HG03095 (cell line): ENCODE results near the gene CACNA1H.

Experiments used
- ATAC-seq: cut with Tn5 transposase; IDR thresholded peaks from one replicate; pipeline ENCODE4 v1.9.1; 2021; ENCODE audit warnings: moderate library complexity; ENCODE audit not compliant: unreplicated experiment

The CACNA1H gene

DNA sequence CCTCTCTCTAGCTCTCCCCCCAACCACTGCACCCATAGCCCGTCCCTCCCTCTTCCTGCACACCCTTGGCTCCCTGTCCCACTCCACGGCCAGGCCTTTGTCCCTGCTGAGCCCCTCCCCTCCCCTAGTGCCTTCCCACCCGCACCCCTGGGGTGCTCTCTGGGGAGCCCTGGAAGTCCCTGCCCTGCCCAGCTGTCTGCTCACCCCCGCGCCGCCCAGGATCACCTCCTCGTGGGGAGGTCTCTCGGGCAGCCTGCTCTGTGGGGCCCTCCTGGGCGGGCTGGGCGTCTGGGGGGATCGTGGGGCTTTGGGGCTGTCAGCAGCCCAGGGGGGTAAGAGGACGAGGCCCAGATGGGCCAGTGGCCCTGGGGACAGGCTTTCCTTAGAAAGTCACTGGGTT is 18.1 kb downstream of the CACNA1H start:
- ATAC-seq, result no peak

DNA sequence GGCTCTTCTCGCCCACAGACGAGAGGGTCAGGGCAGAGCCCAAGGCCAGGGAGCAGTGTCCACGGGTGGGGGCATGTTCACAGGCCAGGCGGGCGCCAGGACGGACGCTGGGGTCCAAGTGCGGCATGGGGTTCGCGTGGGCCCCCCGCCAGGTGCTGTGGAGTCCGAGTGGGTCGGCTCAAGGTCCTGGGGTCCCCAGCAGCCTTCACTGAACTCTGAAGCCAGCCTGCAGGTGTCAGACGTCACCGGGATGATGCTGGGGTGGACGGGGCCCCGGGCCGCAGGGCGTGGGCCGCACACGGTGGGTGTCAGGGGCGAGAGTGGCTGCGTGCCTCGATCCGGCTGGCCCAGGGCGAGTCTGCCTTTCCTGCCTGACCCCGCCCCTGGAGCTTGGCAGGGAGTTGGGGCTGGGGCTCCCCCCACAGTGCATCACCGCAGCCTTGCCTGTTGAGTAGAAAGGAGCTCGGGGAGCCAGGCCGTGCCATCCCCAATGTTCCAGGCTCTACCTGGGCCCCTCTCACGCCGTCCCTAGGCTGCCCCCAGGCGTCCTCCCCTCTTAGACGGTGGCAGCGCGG is 19.0 kb downstream of the CACNA1H start:
- no peak for ATAC-seq

DNA sequence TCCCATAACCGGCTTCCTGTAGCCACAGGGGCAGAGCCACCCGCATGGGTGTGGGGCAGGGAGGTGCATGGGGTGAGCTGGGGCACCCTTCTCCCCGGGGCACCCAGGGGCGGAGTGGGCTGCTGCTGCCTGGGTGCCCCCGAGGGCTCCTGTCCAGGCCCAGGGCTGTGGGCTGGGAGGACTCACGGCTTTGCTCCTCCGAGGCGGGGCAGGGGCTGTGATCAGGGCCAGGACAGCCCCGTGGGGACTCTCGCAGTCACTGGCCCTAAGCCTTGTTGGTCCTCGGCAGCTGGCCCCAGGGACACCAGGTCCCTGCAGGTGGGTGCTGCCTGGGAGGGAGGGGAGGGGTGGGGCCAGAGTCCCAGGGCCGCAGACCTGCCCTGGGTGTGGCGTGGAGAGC is 19.7 kb downstream of the CACNA1H start:
- ATAC-seq, result no peak

DNA sequence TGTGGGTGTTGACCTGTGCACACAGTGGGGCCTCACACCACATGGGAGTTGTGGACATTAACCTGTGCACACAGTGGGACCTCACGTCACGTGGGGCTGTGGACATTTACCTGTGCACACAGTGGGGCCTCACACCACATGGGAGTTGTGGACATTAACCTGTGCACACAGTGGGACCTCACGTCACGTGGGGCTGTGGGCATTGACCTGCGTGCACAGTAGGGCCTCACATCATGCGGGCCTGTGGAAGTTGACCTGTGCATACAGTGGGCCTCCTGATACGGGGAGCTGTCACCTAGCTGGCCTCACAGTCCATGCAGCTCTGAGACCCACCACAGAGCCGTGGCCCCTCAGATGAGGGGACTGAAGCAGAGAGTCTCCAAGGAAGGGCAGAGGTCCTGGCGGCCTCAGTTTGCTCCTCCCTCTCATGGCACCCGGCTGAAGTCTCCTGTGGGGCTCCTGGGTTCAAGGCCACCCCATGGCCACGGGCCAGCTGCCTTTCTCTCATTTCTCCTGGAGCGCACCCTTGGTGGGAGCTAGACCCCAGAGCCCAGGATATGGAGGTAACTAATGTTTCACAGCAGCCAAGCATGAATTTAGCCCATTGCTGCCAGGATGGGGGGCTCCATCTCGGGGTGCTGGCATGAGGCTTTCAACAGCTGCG is 21.0 kb downstream of the CACNA1H start:
- ATAC-seq, result no peak

DNA sequence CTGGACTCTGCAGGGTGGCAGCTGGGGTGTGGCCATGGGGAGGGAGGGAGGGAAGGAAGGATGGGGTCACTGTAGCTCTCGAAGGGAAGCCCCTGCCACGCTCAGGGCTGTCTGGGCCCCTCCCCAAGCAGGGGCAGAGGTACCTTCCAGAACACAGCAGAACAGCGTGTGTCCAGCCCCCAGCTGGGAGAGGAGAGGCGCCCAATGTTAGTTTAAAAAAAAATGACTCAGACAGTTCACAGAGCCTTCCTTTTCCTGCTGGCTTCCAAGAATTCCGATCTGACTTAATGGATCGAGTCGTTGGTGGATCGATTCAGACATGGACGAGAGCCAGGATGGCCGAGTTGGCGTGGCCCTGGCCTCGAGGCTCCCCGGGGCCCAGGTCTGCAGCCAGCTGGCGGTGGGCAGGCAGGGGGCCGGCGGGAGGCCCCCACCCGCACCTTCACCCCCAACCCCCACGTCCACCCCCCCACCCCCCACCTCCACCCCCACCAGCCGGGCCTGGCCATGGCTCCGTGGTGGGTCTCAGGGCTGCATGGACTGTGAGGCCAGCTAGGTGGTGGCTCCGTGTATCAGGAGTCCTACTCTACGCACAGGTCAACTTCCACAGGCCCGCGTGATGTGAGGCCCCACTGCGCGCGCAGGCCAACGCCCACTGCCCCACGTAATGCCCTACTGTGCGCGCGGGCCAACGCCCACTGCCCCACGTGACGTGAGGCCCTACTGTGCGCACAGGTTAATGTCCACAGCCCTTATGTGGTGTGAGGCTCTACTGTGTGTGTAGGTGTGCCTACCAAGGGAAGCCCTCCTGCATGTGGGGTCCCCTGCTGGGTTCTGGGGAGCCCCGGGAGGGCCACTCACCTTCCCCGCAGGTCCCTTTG is 21.8 kb downstream of the CACNA1H start:
- ATAC-seq, result no peak

DNA sequence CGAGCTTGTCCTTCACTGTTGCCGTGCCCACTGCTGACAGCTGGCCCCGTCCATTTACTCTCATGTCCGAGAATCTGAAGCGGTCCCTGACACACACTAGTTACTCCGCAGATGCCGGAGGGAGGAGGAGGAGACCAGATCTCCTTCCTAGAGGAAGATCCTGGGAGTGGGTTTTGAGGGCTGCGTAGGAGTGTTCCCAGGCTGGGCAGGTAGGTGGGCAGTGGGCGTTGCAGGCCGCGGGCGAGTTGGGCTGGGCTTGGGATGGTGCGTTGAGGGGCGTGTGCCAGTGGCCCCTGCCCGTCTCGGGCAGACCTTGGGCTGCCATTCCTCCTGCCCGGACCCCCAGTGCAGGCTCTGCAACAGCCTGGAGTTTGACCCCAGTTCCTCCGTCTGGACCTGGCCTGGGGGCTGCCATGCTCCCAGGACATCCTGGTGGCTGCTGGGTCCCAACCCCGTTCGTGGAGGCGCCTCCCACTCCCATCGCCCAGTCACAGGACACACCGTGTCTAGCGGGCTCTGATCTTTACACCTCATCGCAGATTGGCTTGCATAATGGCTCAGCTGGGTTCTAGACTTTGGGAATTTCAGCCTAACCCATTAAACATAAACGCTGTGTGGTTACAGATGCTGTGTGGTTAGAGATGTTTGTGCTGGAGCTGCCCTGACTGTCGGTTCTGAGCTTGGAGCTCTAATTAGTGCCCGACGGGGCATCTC is 22.8 kb downstream of the CACNA1H start:
- no peak for ATAC-seq

DNA sequence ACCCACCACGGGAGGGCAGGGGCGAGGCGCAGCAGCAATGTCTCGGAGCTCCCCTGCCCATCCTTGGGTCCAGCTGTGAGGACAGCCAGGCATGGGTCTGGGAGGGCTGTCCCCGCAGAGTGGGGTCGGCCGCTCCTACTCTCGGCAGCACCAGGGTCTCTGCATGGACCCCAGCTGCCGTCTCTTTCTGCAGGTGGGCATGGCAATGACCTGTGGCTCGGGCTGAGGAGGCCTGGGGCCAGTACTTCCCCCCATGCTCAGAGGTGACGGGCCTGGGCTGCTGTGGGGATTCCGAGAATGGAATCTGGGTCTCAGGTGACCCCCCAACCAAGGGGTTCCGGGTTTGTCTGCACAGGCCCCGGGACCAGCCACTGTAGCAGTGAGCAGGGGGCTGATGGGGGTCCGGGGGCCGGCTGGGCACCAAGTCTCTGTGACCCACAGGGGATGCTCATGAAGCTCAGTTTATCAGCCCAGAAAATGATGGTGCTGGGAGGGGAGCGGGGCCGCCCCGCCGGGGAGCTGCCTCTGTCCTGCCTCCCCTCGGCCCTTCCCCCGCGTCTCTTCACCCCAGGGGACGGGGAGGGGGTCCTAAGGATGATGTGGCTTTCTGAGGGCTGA is 23.5 kb downstream of the CACNA1H start:
- ATAC-seq, result no peak

DNA sequence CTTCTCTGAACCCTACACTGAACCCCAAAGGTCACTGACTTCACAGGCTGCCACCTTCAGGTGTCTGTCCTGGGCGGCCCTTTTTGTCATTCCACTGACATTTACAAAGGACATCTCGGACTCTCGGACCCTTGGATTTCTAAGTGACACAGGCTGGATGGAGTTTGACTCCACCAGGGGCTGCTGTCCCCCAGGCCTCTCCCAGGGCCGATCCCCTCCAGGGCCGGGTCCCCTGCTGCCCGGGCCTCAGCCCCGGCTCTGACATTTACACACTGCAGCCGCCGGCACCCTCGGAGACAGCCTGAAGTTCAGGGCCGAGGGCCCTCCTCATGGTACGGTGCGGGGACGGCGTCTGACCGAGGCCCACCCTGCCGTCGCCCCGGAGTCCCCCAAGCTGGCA is 24.1 kb downstream of the CACNA1H start:
- ATAC-seq, result no peak

DNA sequence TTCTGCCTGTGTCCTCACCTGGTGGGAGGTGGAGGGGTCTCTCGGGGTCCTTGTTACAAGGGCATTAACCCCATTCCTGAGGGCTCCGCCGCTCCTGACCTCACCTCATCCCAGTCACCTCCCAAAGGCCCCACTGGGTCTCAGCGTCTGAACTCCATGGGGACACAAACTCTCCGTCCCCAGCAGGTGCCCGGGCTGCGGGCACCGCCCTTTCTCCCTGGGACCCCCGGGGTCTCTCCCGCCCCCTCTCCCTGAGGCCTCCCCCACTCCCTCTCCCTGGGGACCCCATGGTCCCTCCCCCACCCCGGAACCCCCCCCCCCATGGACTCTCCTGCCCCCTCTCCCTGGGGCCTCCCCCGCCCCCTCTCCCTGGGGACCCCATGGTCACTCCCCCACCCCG is 24.8 kb downstream of the CACNA1H start:
- no peak for ATAC-seq

DNA sequence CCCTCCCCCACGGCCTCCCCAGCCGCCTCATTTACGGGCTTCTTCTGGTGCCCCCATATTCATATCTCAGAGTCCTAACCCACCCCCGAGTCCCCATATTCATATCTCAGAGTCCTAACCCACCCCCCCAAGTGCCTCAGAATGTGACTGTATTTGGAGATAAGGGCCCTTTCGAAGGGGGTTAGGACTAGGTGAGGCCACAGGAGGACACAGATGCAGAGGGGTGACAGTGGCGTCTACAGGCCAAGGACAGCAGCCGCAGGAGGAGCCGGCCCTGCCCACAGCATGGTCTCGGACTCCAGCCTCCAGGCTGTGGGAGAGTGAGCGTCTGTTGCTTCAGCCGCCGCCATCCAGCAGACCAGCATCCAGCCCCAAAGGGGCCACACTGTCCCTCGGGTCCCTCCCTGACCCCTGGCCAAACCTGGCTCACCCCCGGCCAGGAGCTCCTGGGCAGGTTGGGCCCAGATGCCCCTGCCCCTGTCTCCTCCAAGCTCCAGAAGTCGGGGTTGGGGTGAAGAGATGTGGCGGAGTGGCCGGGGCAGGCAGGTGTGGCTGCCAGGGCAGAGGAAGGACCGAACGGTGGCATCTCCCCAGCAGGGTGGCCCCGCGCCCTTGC is 25.5 kb downstream of the CACNA1H start:
- no peak for ATAC-seq

DNA sequence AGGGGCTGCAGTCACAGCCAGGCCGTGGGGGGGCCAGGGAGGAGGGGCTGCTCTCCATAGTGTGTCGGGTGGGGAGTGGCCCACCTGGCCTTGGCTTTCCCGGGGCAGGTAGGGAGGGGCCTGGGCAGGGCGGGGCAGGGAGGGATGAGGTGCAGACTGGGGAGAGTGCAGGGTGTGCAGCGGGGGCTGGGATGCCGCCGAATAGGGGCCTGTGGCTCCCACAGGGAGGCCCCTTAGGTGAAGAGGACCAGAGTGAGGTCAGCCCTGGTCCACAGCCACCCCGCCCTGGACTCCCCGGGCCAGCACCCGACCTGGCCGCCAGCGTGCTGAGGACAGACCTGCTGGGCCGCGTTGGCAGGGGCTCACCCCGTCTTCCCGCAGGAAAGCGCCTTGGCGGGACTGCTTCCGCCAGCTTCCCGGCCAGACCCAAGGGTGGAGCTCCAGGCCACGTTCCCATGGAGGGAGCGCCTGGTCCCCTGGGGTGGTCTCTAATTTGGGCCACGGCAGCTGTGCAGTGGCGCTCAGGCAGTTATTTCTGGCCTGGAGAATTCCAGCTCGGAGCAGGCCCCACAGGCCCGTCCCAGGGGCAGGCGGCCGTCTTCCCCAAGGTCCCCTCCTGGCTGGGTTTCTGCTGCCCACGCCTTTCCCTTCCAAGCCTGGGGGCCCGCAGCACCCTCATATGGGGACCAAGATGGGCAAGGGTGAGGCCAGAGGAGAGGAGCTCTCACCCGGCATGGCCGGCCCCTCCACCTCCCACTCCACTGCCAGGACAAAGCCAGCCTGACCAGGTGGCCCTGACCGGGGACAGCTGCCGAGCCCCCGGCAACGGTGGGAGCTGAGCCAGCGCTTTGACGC is 27.9 kb downstream of the CACNA1H start:
- no peak for ATAC-seq

DNA sequence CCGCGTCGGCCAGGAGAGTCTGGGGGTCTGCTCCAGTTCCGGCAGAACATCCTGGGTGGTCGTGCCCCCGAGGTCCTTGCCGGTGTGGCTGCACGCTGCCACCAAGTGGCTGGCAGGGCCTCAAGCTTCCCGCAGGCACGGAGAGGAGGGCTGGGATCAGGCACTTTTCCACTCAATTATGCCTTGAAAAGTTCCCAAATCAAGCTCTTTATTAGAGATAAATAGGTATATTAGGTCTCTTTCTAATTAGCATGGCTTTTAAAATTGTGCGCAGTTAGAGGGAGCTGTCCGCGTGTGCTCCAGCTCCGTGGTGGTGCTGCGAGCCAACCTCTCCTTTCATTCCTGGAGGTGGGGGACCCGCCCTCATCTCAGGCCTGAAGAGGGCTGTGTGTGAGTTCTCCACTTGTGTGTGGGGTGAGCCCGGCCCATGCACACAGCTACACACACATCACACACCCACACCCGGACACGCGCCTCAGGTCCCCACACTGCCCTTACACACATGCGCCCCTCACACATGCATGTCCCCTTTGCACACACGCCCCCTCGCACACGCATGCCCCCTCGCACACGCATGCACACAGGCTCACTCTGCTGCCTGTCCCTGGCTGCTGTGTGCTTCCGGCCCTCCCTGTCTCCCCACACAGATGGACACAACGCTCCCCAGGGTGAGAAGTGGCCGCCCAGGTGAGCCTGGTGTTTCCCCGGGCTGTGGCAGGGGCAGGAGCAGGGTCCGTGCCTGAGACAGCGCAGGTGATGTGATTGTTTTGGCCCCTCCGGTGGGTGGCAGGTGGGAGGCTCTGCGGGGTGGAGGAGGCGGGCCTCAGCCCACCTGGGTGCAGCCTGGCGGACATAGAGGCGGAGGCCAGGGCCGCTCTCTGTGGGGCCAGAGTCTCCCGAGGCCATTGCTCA is 28.8 kb downstream of the CACNA1H start:
- ATAC-seq, result no peak

DNA sequence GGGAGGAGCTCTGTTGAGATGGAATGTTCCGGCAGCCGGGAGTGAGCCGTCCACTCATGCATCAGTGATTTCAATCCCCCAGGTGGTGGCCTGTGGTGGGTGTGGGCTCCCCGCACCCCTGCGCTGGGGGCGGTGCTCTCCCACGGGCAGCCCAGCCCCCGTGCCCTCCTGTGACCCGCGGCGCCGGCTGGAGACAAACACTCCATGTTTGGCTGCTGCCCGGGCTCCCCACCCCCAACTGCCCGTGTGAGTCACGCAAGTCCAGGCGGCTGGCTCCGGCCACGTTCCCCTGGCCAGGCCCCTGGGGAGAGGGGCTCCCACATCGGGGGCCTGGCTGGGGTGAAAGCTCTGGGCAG is 29.4 kb downstream of the CACNA1H start:
- ATAC-seq, result no peak

DNA sequence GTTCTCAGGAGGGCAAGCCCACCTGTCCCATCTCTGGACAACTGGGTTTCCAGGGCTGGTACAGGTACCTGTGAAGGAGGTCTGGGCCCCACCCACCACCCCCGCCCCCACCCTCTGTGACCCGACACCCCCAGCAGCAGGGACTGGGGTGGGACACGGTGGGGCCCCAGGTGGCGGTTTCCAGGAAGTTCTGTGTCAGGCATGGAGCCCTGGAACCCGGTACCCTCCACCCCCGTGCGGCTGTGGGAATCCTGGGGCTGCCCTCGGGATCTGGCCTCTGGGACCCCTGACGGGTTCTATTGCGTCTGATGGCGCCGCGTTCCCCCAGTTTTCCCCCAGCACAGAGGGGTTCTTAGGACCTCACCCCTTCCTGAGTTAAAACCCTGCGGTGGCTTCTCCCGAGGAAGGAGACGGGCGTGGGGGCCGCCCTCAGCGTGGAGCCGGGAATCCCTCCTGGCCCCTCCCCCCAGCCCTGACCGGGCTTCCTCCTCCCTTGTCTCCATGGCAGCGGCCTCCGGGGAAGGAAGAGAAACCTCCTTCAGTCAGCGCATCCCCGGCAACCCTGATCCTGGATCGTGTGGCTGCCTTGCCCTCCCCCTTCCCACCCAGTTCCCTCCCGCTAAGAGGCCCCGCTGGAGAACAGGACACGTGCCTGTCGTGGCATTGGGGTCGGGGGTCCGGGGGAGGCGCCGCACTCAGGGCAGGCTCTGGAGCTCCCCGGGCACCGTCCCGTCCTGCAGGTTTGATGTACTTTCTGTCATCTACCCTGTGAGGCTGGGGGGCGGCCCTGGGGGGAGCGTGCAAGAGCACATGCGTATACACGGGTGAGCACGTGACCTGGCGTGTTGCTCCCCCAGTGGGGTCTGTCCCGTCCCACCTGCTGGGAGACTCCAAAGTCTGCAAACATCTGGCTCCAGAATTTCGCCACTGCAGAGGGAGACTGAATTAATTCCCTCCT is 30.3 kb downstream of the CACNA1H start:
- ATAC-seq, result no peak

DNA sequence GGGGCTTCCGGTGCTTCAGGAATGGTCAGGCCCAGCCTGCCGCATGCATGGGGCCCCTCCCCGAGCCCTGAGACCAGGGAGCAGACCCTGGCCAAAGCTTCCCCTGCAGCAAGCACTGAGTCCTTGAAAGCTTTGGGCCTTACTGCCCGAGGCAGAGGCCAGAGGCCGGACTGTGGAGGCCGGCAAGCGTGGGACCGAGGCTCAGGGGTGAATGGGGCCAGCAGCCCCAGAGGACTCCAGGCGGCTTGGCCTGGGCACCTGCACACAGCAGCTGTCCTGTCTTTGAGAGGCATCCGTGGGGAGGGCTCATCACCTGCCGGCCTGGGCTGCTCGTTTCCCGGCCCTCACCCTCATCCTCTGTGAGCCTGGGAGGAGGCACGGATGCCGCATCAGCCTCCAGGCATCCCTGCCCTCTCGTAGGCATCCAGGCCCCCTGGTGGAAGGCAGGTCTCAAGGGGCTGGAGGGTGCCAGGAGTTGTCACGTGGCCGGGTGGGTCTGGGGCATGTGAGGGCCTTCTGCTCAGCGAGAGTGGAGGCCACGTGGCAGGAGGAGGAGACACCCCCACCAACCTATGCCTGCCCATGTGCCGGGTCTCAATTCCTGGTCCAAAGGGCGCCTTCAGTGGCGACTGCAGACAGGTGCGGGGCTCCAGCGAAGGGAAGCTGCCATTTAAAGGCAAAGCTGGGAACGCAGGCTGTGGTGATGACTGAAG is 31.4 kb downstream of the CACNA1H start:
- no peak for ATAC-seq

DNA sequence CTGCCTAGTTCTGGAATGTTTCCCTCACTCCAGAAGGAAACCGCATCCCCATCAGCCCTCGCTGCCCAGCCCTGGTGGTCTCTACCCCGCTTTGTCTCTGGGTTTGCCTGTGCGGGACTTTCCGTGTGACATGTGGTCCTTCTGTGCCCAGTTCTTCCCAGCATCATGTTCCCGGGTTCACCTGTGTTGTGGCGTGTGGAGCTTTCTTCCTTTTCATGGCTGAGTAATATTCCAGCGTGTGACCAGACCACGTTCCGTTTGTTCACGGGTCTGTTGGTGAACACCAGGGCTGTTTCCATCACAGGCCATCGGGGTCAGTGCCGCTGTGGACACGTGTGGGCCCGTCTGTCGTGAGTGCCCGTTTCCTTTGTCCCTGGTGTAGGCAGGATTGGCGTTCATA is 32.1 kb downstream of the CACNA1H start:
- ATAC-seq, result no peak
